HL-60/S4 treated with retinoic acid at 250 ng/mL for 4 days and 3 days (cell line): ENCODE measurements around the gene ZNF607.

Experiments used
- in situ Hi-C: fragments of 300-500 bp; cut with MboI; formaldehyde crosslinking; loops from 2 replicates; pipeline ENCODE4 v1.7.0; 2022; ENCODE audit warnings: low sequenced_read_pairs

ZNF607 gene

GRCh38 chr19:37654118-37654517 lies 65.4 kb downstream of the ZNF607 start:
- in situ Hi-C loops = no loop called here
